HG02970 (cell line): ENCODE results near the gene IP6K3.

Experiments
- ATAC-seq: cut with Tn5 transposase; IDR thresholded peaks from one replicate; pipeline ENCODE4 v1.9.1; 2021; ENCODE audit warnings: mild to moderate bottlenecking, moderate library complexity, moderate number of reproducible peaks; ENCODE audit not compliant: unreplicated experiment, low FRiP score

IP6K3 gene

DNA sequence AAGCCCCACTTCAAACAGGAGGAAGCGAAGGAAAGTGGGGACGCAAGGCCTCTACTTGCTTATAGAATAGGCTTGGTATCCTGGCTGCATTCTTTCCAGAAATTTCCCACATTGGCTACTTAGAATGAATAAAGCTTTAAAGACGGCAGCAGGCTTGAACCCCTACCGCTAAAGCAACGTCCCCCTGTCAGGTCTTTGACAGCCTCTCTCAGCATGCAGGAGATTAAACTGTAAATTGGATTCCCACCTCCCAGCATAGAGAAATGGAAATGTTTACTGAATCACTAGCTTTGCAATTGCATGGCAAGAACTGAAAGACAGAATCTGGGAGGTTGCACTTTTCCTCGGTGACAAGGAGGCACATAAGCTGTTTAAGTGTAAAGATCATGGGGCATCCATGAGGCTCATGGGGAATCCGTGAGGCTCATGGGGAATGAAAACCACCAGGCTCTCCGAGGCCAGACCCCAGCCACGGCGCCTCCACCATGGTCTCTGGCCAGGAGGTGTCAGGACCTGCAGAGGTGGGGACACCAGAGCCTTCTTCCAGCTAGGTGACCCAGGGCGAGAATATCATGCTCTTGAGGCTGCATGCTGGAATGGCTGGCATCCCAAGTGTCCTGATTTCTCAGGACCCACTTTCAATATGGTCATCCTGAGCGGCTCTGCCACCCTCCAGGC is 31.9 kb upstream of the IP6K3 start:
- ATAC-seq, result no peak

DNA sequence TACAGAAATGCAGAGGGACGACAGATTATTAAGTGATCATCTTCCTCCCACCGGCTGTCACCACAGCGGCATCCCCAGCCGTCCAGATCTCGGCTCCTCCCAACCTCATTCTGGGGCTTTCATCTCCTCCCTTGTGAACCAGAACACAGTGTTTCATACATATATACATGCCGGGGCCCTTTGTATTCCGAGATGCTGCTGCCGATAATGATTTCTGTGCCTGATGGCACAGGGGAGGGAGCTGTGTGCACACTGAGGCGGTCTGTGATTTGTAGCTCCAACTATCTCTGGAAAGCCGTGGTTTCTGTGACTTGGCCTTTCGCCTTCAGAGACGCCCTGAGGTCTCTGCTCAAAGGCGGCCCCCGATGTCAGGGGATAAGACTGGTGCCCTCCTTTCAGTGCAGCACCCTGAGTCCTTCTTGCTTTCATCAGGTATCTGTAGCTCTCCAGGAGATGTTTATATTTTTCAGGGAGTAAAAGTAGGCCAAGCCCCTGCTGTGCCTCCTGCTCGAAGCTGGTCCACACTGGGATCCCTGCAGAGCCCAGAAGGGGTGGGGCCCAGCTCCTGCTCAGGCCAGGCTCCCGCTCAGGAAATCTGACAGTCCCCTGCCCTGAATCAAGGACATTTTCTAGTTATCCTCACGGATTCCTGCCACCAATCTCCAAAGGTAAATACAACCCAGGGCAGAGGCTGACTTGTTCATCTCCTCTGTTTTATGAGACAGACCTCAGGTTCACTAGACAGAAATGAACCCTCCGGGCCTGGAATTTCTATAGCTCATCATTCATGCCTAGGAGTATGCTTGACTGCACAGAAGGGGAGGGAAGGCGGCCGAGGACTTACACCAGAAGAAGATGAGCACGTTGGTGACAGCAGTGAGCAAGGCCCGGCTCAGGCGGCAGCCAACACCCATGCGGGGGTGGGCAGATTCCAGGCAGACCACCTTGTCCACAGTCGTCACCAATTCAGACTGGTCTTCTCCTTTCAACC is 31.0 kb upstream of the IP6K3 start:
- no peak for ATAC-seq

DNA sequence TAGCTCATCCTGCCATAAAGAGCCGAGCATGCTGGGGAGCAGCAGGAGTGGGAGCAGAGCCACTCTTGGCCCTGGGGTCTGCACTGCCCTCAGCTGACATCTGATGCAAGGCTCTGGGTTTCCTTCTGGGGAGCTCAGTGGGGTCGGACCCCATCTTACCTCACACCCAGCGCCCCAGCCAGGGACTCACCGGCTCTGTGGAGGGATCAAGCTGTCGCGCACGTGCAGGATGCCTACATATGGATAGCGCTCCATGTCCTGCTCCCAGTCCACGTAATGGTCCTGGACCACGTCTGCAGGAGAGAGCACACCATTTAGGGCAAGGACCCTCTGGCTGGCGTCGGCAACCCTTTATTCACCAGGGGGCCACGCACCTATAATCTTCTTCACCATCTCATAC is 30.1 kb upstream of the IP6K3 start:
- ATAC-seq, result no peak

GRCh38 chr6:33776186-33776585 is 29.5 kb upstream of the IP6K3 start:
- no peak for ATAC-seq

DNA sequence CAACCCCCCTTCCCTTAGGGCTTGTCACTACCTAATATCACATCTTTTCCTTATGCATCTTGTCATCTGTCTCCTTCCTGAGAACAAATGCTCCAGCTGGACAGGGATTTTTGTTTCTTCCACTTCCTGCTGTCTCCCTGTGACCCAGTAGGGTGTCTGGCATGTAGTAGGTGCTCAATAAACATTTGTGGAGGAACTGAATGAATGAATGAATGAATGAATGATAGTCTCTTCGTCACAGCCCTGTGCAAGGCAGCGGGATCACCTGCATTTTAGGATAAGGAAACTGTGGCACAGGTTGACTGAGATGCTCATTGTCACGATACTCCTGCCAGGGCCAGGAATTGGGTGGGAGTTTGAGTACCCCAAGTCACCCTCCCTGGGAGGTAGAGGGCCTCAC is 28.1 kb upstream of the IP6K3 start:
- no peak for ATAC-seq

- no peak for ATAC-seq
Observed at GRCh38 chr6:33772902-33773472, 26.3 kb upstream of the IP6K3 start.

- no peak for ATAC-seq
Observed at GRCh38 chr6:33772082-33772830, 25.6 kb upstream of the IP6K3 start.

DNA sequence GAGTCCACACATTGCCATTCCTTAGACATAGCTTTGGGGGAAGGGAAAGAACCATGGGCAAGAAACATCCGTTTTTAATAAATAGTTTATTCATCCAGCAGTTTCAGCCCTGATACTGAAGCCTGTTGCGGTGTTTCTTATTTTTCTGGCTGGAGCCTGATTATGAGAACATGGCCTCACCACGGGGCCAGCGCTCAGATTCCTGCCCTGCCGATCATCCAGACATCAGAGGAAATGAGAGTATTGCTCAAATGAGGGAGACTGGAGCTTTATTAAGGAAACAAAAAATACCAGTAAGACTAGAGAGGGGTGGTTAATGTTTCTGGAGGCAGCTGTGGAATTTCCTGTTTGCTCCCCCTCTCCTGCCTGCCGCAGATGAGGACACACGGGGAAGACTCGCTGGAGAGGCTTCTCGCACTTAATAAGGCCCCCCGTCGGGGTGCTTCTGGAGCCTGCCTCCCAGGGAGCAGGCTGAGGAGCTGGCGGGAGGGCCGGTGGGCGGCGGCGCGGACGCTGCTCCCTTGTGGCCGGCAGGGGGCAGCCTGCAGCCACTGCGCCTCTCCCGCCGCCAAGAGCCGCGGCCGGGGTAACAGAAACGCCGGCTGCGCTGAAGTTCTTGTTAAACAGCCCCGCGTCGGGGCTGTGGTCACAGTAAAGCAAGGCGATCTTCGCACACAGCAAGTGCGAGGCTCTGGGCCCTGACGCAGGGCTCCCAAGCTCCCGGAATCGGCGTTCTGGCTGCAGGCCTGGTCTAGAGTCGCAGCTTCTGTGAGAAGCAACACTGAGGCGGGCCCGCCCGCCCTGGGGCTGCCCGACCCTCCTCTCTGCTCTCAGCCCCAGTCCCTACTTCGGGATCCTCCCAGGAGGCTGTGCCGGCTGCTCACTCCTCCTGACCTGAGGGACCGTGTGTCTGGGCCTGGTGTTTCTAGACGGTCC is 24.7 kb upstream of the IP6K3 start:
- ATAC-seq, result no peak

DNA sequence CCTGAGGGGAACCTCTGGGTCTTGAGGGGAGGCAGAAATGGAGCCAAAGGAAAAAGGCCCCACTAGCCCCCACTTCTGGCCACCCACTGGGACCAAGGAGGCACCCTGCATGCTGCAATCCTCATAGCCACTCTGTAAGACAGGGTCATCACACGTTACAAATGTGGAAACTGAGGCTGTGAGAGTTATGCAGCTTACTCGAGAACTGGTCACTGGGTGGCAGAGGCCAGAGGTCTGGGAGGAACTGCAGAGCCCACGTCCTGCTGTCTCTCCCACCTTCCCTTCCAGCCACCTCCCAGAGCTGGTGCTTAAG is 24.1 kb upstream of the IP6K3 start:
- no peak for ATAC-seq

- ATAC-seq, result no peak
Observed at GRCh38 chr6:33770124-33770832, 23.6 kb upstream of the IP6K3 start.

- no peak for ATAC-seq
Observed at GRCh38 chr6:33769248-33769821, 22.6 kb upstream of the IP6K3 start.

GRCh38 chr6:33768644-33769120 is 22.0 kb upstream of the IP6K3 start:
- no peak for ATAC-seq

DNA sequence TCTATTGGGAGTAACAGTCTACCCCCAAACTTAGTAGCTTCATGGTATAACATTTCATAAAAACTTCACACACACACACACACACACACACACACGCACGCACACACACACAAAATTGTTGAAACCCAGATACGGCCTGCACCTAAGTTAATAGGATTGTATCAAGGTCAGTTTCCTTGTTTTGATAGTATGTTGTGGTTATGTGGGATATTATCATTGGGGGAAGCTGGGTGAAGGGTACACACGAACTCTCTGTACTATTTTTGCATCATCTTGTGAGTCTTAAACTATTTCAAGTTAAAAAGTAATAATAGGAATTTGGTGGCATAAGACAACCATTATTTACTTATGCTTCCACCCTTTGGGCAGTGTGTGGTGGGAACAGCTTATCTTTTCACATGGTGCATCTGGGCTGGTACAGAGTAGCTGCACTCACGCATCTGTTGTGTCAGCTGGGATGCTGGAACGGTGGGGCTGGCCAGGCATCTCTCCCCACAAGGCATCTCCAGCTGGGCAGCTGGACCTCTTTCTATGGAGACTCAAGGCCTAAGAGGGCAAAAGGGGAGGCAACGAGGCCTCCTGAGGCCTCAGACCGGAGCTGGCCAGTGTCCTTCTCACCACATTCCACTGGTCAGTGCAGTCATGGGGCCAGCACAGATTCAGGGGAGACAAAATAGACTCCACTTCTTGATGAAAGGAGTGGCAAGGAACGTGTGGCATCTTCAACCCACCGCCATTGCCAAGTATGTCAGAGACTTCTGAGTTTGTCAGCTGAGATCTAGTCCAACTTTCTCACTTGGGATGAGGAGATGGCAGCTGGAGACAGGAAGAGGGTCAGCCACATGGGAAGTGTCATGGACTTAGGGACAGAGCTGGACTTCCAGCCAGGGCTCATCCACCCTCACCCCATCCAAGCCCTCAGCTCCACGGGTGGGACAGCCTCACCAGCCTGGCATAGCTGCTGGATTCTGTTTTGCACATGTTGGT is 20.5 kb upstream of the IP6K3 start:
- ATAC-seq, result no peak

DNA sequence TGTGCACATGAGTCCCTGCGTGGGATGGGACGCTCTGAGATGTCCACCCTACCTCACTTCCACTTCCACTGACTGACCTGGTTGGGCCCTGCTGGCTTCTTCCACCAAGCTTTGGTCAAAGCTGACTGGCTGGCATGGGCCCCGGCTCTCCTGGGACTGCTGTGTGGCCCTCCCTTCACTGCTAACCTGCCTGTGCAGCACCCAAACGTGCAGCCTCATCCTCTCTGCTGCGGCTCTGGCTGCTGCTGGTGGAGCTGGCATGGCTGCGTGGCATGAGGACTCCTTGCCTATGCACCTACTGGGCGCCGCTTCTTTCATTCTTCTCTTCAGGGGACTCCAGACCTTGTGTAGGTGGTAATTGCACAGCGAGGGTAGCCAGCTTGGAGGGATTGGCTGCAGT is 18.7 kb upstream of the IP6K3 start:
- no peak for ATAC-seq

DNA sequence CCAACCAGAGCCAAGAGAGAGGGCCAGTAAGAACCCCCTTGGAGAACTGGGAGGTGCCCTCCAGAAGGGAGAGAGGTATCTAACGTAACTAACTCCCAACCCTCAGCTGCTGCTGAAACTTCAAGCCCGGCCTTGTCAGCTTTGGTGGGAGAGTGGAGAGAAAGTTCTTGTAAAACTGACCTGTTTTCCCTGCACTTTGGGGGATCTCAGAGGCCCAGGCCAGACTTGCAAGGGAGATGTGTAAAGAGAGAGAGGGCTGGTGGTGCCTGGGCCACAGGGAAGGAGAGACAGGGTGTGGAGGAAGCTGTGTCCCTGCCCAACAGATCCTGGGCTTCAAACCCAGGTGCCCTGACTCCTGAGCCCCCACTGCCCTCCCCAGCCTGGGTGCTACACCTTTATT is 17.3 kb upstream of the IP6K3 start:
- ATAC-seq, result no peak

DNA sequence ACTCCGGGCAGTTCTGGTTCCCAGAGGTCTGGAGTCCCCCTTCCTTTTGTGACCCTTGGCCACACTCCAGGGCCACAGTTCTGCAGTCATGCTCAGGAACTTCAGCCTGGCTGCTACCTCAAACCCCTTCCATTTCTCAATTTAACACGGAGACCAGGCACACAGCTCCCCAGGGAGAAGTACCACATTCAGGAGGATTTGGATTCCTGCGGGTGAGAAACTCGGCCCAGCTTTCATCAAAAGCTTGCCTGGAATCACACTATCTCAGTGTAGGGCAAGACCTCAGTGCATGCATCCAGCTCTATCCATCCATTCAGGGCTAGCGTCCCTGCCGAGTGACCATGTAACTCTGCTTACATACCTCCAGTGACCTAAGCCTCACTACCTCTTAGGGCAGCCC is 16.8 kb upstream of the IP6K3 start:
- no peak for ATAC-seq

GRCh38 chr6:33762713-33763112 is 16.0 kb upstream of the IP6K3 start:
- ATAC-seq, result no peak
